Measurements from ENCODE around the gene VPS51. TPM values are rescaled to one million over a fixed set of nuclear protein-coding genes. Genes with fewer than 3 reads are reported as not detected.

The VPS51 gene
- total RNA-seq (2014; rRNA removed; shearing (Covaris generic)) = 435 and 450 TPM in 2 replicates
- polyA plus RNA-seq (2016; fragmentation: Nextera tagmentation; extraction: Ambion mirVana) = 42.2 and 45.3 TPM in 2 replicates
- long read RNA-seq, transcript VPS51-201 (10 exons, 2,714 nt) = major isoform, 57 of 77 reads
- long read RNA-seq, partial matches to known transcripts = 9 of 77 reads
- long read RNA-seq, other reads (novel, unspliced or antisense) = 10 of 77 reads

GRCh38 chr11:65095974-65096806, at the start of gene VPS51:
TSS of gene VPS51 (plus strand) at chr11:65096214. CDS start at chr11:65096251, 37 bp downstream.
- H3K4me2 ChIP-seq = peak within 1 kb of the TSS; percentile 72
- DNase-seq (ENCODE audit: low spot score) (peak; percentile 98), ATAC-seq (peak; percentile 98)
- 0 out of 2 replicates have a peak, but pooled peaks cover 5% of the 10 kb centered on the region for H3F3A ChIP-seq (replicated peaks; ENCODE audit: low read depth)
- no peaks in the 10 kb centered on the region for H3K9me3 Mint-ChIP-seq
- H3K27ac ChIP-seq (ENCODE audit: low read depth) = peak within 1 kb of the TSS; percentile 96
- peak within 1 kb of the TSS; percentile 96 for H3K4me3 ChIP-seq
- TF ChIP-seq, protein P1, sequence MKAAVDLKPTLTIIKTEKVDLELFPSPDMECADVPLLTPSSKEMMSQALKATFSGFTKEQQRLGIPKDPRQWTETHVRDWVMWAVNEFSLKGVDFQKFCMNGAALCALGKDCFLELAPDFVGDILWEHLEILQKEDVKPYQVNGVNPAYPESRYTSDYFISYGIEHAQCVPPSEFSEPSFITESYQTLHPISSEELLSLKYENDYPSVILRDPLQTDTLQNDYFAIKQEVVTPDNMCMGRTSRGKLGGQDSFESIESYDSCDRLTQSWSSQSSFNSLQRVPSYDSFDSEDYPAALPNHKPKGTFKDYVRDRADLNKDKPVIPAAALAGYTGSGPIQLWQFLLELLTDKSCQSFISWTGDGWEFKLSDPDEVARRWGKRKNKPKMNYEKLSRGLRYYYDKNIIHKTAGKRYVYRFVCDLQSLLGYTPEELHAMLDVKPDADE (IDR thresholded peaks at IDR 0.05) = peak; percentile 96
- peak; percentile 78 for TF ChIP-seq POLR2AphosphoS5 (IDR thresholded peaks at IDR 0.05; ENCODE audit: low read depth)
- TF ChIP-seq ZNF114 (CRISPR knock-in tag; IDR thresholded peaks at IDR 0.05) = 0 out of 2 replicates have a peak, but pooled peaks have one; percentile 38
- no peak for TF ChIP-seq ZNF331 (CRISPR knock-in tag; IDR thresholded peaks at IDR 0.05; ENCODE audit: low read depth)
- TF ChIP-seq CREB1 (CRISPR knock-in tag; IDR thresholded peaks at IDR 0.05; ENCODE audit: low read depth) = peak; percentile 88
- TF ChIP-seq JUNB (IDR thresholded peaks at IDR 0.05; ENCODE audit: unreplicated experiment) = no peak
- peak within 1 kb of the TSS; percentile 97 for H3K4me3 Mint-ChIP-seq
- peak within 1 kb of the TSS; percentile 99 for H3K27ac Mint-ChIP-seq
- peaks cover 3% of the 10 kb centered on the region; the same call in 1 of the 2 replicates for H3K36me3 ChIP-seq (ENCODE audit: insufficient read depth)
- H3K27me3 Mint-ChIP-seq (ENCODE audit: insufficient read depth, low read depth, poor library complexity) = peaks cover 6% of the 10 kb centered on the region
- no peaks in the 10 kb centered on the region for H3K27me3 ChIP-seq (ENCODE audit: insufficient read depth)
- H3K4me1 Mint-ChIP-seq = peaks cover 2% of the 10 kb centered on the region; the same call in 2 of the 3 replicates
- H3K4me1 ChIP-seq (ENCODE audit: insufficient read depth) = peaks cover 6% of the 10 kb centered on the region
- peaks cover 4% of the 10 kb centered on the region; the same call in 2 of the 3 replicates for H3K36me3 Mint-ChIP-seq (ENCODE audit: low read depth)
- no peaks in the 10 kb centered on the region; the same call in 1 of the 2 replicates for H4K20me1 ChIP-seq (replicated peaks; ENCODE audit: insufficient read depth)
- H2AFZ ChIP-seq = peak within 1 kb of the TSS; percentile 99
- H3K9me2 ChIP-seq (ENCODE audit: insufficient read depth) = no peaks in the 10 kb centered on the region
- peaks cover 27% of the 10 kb centered on the region for H3K79me2 ChIP-seq (replicated peaks; ENCODE audit: insufficient read depth)

- peak overlapping the region; percentile 89 for H3K4me2 ChIP-seq
- DNase-seq (ENCODE audit: low spot score) = peak; percentile 58
- peak; percentile 71 for ATAC-seq
- no peak overlapping the region for H3K27ac Mint-ChIP-seq
- peak overlapping the region; percentile 65 for H3K4me3 ChIP-seq
- H3K36me3 Mint-ChIP-seq (ENCODE audit: low read depth) = peaks cover 12% of the 10 kb centered on the region
- peaks cover 11% of the 10 kb centered on the region for H3K4me1 Mint-ChIP-seq
- H3F3A ChIP-seq (replicated peaks; ENCODE audit: low read depth) = 0 out of 2 replicates have a peak, but pooled peaks cover 4% of the 10 kb centered on the region
- peaks cover 3% of the 10 kb centered on the region; the same call in 1 of the 2 replicates for H3K4me1 ChIP-seq (ENCODE audit: insufficient read depth)
- no peaks in the 10 kb centered on the region for H3K9me2 ChIP-seq (ENCODE audit: insufficient read depth)
- H3K27ac ChIP-seq (ENCODE audit: low read depth) = no peak overlapping the region
- no peaks in the 10 kb centered on the region for H3K9me3 Mint-ChIP-seq
- peaks cover 8% of the 10 kb centered on the region for H3K27me3 Mint-ChIP-seq (ENCODE audit: insufficient read depth, low read depth, poor library complexity)
- H3K27me3 ChIP-seq (ENCODE audit: insufficient read depth) = peaks cover 7% of the 10 kb centered on the region; the same call in 1 of the 2 replicates
- peak overlapping the region; percentile 99 for H2AFZ ChIP-seq
- peaks cover 8% of the 10 kb centered on the region for H4K20me1 ChIP-seq (replicated peaks; ENCODE audit: insufficient read depth)
- TF ChIP-seq, protein P2, sequence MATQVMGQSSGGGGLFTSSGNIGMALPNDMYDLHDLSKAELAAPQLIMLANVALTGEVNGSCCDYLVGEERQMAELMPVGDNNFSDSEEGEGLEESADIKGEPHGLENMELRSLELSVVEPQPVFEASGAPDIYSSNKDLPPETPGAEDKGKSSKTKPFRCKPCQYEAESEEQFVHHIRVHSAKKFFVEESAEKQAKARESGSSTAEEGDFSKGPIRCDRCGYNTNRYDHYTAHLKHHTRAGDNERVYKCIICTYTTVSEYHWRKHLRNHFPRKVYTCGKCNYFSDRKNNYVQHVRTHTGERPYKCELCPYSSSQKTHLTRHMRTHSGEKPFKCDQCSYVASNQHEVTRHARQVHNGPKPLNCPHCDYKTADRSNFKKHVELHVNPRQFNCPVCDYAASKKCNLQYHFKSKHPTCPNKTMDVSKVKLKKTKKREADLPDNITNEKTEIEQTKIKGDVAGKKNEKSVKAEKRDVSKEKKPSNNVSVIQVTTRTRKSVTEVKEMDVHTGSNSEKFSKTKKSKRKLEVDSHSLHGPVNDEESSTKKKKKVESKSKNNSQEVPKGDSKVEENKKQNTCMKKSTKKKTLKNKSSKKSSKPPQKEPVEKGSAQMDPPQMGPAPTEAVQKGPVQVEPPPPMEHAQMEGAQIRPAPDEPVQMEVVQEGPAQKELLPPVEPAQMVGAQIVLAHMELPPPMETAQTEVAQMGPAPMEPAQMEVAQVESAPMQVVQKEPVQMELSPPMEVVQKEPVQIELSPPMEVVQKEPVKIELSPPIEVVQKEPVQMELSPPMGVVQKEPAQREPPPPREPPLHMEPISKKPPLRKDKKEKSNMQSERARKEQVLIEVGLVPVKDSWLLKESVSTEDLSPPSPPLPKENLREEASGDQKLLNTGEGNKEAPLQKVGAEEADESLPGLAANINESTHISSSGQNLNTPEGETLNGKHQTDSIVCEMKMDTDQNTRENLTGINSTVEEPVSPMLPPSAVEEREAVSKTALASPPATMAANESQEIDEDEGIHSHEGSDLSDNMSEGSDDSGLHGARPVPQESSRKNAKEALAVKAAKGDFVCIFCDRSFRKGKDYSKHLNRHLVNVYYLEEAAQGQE (IDR thresholded peaks at IDR 0.05; ENCODE audit: unreplicated experiment) = no peak
- TF ChIP-seq STAT1 (IDR thresholded peaks at IDR 0.05; ENCODE audit: unreplicated experiment) (no peak), POLR2AphosphoS5 (IDR thresholded peaks at IDR 0.05; ENCODE audit: low read depth) (peak; percentile 19; the same call in 1 of the 2 replicates)
- TF ChIP-seq, protein P1 (IDR thresholded peaks at IDR 0.05) = no peak
- TF ChIP-seq, protein P3, sequence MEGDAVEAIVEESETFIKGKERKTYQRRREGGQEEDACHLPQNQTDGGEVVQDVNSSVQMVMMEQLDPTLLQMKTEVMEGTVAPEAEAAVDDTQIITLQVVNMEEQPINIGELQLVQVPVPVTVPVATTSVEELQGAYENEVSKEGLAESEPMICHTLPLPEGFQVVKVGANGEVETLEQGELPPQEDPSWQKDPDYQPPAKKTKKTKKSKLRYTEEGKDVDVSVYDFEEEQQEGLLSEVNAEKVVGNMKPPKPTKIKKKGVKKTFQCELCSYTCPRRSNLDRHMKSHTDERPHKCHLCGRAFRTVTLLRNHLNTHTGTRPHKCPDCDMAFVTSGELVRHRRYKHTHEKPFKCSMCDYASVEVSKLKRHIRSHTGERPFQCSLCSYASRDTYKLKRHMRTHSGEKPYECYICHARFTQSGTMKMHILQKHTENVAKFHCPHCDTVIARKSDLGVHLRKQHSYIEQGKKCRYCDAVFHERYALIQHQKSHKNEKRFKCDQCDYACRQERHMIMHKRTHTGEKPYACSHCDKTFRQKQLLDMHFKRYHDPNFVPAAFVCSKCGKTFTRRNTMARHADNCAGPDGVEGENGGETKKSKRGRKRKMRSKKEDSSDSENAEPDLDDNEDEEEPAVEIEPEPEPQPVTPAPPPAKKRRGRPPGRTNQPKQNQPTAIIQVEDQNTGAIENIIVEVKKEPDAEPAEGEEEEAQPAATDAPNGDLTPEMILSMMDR (conservative IDR thresholded peaks at IDR 0.05; ENCODE audit: low read depth in 2 of 2) = no peak
- no peaks in the 10 kb centered on the region for H3K36me3 ChIP-seq (ENCODE audit: insufficient read depth)
- peaks cover 8% of the 10 kb centered on the region for H3K79me2 ChIP-seq (replicated peaks; ENCODE audit: insufficient read depth)
- peak overlapping the region; percentile 70 for H3K4me3 Mint-ChIP-seq
Observed at GRCh38 chr11:65047581-65048422, 48.2 kb upstream of the VPS51 start.
